ENCODE measurements around the gene GCK. TPM values are rescaled to one million over a fixed set of nuclear protein-coding genes. Genes with fewer than 3 reads are reported as not detected.
A peak's percentile ranks its signal among the peaks of the same experiment; 100 is the strongest.

Gene GCK
- total RNA-seq, 1 experiment from 2014 or later, result 2.8 TPM

DNA sequence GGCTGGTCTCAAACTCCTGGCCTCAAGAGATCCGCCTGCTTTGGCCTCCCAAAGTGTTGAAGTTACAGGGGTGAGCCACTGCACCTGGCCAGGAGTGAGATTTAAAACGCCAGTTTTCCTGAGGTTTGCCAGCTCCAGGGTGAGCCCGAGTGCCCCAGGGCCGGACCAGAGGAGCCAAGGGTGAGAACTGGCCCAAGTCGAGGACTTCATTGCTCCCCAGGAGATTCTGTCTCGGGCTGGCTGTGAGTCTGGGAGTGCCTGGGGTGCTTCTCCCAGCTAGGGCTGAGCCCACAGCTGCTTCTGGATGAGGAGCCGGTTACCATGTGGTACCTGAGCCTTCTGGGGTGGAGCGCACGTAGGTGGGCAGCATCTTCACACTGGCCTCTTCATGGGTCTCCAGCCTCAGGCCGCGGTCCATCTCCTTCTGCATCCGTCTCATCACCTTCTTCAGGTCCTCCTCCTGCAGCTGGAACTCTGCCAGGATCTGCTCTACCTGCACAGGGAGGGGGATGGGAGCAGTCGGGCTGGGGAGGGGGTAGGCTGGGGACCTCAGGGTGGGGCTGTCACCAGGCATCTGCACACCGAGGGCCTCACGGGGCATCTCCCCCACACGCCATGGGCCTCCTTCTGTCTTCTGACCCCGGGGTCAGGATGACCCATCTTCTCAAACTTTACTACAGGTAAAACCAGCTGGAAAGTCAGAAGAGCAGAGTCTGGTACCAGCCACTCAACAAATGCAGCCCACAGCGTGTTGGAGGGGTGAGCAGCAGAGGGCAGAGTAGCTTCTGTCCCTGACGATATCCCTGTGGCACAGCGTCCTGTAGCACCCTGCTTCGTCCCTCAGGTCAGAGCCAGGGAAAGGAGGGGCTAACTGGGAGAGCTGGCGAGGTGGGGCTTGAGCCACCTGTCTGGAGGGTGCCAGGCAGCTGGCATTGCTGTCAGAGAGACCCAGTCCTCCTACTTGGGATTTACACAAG is 36.0 kb downstream of the GCK start:
- H3K36me3 ChIP-seq (replicated peaks; ENCODE audit: control insufficient read depth, insufficient read depth, low read length), result no peaks in the 10 kb centered on the region
- H3K27me3 ChIP-seq (ENCODE audit: control insufficient read depth, insufficient read depth, low read length), result no peaks in the 10 kb centered on the region; the same call in 1 of the 2 replicates
- no peak overlapping the region for H3K4me3 ChIP-seq (ENCODE audit: insufficient read depth, low read depth, low read length)
- DNase-seq, result peak; percentile 60

DNA sequence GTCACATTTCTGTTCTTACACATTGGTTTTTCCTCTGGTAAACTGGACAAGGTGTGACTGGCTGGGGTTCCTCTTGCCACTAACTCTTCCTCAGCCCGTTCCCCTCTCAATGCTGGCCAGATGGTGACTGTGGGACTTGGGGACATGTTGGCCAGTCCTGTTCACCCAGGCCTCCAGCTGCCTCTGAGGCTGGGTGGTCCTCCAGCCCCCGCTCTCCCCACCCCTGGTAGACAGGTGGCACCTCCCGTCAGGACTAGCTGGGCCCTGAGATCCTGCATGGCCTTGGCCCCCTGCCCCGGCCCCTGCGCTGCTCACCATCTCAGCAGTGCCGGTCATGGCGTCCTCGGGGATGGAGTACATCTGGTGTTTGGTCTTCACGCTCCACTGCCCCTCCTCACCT is 37.3 kb downstream of the GCK start:
- peak; percentile 22 for DNase-seq

GRCh38 chr7:44150966-44151941 is 38.0 kb downstream of the GCK start:
- DNase-seq, result peak; percentile 28
- no peaks in the 10 kb centered on the region for H3K36me3 ChIP-seq (replicated peaks; ENCODE audit: control insufficient read depth, insufficient read depth, low read length)
- peaks cover 4% of the 10 kb centered on the region; the same call in 1 of the 2 replicates for H3K27me3 ChIP-seq (ENCODE audit: control insufficient read depth, insufficient read depth, low read length)
- no peak overlapping the region for H3K4me3 ChIP-seq (ENCODE audit: insufficient read depth, low read depth, low read length)

More for the DNA sequence above, 37.3 kb downstream of the GCK start:
- Histone ChIP-seq H3K27me3 (ENCODE audit: control insufficient read depth, insufficient read depth, low read length) (no peaks in the 10 kb centered on the region; the same call in 1 of the 2 replicates), H3K4me3 (ENCODE audit: insufficient read depth, low read depth, low read length) (no peak overlapping the region), H3K36me3 (replicated peaks; ENCODE audit: control insufficient read depth, insufficient read depth, low read length) (no peaks in the 10 kb centered on the region)

DNA sequence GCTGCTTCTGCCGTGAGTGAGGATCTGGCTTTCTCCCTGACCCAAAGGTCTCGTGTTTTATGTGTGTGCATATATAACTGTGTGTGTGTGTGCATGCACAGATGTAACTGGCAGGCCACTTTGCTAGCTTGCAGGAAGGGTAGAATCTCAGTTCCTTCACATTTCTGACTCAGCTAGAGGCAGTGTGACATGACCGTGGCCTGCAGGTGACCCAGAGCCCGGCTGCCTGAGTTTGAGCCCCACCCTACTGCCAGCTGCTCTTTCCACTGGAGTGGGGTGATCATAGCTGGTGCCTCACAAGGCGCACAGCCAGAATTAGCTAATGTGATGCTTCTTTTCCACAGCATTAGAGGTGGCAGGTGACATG is 38.8 kb downstream of the GCK start:
- peaks cover 8% of the 10 kb centered on the region for H3K27me3 ChIP-seq (ENCODE audit: control insufficient read depth, insufficient read depth, low read length)
- H3K4me3 ChIP-seq (ENCODE audit: insufficient read depth, low read depth, low read length), result no peak overlapping the region
- H3K36me3 ChIP-seq (replicated peaks; ENCODE audit: control insufficient read depth, insufficient read depth, low read length), result no peaks in the 10 kb centered on the region
- DNase-seq, result peak; percentile 15

DNA sequence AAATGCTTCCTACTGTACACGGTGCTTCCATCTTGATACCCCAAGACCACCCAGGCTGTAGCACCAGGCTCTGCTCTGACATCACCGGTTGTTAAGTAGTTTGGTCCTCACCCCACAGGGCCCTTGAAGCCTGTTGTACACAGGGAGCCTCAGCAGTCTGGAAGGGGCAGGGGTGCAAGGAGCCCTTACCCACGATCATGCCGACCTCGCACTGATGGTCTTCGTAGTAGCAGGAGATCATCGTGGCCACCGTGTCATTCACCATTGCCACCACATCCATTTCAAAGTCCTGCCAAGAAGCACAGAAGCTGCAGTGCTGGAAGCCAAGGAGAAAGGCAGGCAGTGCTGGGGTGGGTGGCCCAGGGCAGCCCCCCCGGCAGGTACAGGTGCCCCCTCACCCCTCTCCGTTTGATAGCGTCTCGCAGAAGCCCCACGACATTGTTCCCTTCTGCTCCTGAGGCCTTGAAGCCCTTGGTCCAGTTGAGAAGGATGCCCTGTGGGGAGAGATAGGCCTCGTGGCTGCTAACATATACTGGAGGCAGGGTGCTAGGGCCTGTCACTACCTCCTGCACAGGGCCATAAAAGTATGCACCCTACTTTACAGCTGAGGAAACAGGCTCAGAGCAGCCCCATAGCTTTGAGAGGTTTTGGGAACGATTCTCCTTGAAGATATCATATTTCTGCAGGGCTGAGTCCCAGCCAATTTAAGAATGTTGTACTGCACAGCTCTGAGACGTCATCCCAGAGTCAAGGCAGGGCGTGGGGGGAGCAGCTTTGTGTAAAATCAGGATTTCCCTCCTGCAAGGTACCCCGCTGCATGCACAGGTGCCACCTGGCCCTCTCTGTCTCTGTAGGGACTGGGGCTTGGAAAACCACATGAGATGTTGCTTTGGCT is 39.4 kb downstream of the GCK start:
- H3K27me3 ChIP-seq (ENCODE audit: control insufficient read depth, insufficient read depth, low read length), result peaks cover 15% of the 10 kb centered on the region
- H3K36me3 ChIP-seq (replicated peaks; ENCODE audit: control insufficient read depth, insufficient read depth, low read length), result no peaks in the 10 kb centered on the region
- H3K4me3 ChIP-seq (ENCODE audit: insufficient read depth, low read depth, low read length), result no peak overlapping the region
- DNase-seq, result peak; percentile 20

DNA sequence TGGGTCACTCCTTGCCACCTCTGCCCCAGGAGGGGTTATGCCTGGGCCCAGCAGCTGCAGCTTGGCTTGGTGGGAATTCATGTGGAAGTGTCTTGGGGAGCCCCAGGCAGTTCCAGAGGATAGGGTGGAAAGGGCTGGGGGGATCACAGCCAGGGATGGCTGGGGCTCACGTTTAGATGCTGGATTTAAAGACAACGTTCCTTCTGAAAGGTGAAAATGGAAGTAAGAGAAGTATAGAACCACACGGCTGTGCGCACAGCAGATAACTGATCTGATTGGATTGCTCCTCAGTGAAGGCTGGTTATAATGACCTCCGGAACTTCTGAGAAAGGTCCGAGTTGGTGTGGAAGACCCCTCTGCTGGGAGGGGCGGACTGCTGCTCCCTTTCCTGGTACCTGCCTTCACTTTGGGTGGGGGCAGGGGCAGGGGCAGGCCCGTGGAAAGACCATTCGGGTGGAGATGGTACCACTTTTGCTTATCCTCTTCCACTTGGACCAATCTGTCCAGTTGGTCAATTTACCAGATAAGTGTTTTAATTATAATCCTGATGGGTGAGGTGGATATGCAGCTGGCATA is 40.2 kb downstream of the GCK start:
- DNase-seq, result peak; percentile 12
- H3K4me3 ChIP-seq (ENCODE audit: insufficient read depth, low read depth, low read length), result no peak overlapping the region
- H3K27me3 ChIP-seq (ENCODE audit: control insufficient read depth, insufficient read depth, low read length), result peaks cover 21% of the 10 kb centered on the region
- H3K36me3 ChIP-seq (replicated peaks; ENCODE audit: control insufficient read depth, insufficient read depth, low read length), result no peaks in the 10 kb centered on the region

DNA sequence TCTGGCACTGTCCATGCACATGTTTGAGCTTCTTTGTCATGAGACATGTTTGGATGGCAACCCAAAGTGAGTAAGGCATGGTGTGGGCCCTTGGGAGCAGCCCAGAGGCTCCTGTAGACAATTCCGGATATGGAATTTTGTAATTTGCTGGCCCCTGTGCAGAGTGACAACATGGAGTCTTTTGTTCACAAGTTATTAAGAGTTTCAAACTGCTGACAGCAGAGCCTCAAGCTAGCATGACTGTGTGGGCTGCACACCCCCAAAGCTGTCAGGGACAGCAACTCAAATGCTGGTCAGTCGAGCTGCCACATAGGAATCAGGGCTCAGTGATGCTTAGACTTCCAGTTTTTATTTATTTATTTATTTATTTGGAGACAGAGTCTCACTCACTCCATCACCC is 41.1 kb downstream of the GCK start:
- no peaks in the 10 kb centered on the region for H3K36me3 ChIP-seq (replicated peaks; ENCODE audit: control insufficient read depth, insufficient read depth, low read length)
- no peak for DNase-seq
- peaks cover 25% of the 10 kb centered on the region for H3K27me3 ChIP-seq (ENCODE audit: control insufficient read depth, insufficient read depth, low read length)
- H3K4me3 ChIP-seq (ENCODE audit: insufficient read depth, low read depth, low read length), result no peak overlapping the region

DNA sequence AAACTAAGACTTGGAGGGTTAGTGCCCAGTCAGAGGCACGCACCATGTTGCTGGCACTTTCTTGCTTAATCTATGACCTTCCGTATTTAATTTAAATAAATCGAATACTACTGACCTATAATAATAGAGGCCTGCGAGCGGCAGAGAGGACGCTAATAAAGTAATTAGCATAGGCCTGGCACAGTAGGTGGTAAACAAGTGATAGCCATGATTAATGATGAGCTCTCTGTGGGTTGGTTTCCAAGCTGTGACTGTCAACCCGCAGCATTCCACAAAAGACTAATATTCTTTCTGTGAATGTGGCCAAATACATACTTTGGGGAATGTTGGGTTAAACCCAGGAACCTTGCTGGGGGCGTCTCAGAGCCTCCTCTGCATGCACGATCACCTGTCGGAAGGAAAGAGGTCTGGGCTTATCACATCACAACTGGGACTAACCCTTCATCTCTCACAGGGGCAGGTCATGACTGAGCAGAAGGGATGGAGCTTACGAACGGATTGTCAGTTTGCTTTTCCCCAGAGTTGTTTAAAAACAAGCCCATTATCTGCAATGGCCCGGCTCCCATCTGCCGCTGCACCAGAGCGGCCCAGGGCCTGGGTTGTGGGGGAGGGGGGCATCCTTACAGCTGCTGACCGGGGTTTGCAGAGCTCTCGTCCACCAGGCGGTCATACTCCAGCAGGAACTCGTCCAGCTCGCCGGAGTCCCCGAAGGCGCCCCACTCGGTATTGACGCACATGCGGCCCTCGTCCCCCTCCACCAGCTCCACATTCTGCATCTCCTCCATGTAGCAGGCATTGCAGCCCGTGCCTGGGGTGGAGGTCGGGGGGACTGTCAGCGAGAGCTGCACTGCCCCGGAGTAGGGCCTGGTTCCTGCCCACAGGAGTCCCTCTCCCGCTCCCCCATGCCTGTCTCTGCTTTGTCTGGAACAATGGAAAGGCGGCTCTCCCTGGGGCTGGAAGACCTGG is 41.9 kb downstream of the GCK start:
- no peaks in the 10 kb centered on the region for H3K36me3 ChIP-seq (replicated peaks; ENCODE audit: control insufficient read depth, insufficient read depth, low read length)
- peak; percentile 74 for DNase-seq
- H3K4me3 ChIP-seq (ENCODE audit: insufficient read depth, low read depth, low read length), result no peak overlapping the region
- H3K27me3 ChIP-seq (ENCODE audit: control insufficient read depth, insufficient read depth, low read length), result peaks cover 25% of the 10 kb centered on the region

- DNase-seq, result peak; percentile 100
- peaks cover 25% of the 10 kb centered on the region for H3K27me3 ChIP-seq (ENCODE audit: control insufficient read depth, insufficient read depth, low read length)
- H3K36me3 ChIP-seq (replicated peaks; ENCODE audit: control insufficient read depth, insufficient read depth, low read length), result no peaks in the 10 kb centered on the region
- H3K4me3 ChIP-seq (ENCODE audit: insufficient read depth, low read depth, low read length), result peak overlapping the region; percentile 54
These were observed 43.0 kb downstream of the GCK start for GRCh38 chr7:44145969-44146911.

DNA sequence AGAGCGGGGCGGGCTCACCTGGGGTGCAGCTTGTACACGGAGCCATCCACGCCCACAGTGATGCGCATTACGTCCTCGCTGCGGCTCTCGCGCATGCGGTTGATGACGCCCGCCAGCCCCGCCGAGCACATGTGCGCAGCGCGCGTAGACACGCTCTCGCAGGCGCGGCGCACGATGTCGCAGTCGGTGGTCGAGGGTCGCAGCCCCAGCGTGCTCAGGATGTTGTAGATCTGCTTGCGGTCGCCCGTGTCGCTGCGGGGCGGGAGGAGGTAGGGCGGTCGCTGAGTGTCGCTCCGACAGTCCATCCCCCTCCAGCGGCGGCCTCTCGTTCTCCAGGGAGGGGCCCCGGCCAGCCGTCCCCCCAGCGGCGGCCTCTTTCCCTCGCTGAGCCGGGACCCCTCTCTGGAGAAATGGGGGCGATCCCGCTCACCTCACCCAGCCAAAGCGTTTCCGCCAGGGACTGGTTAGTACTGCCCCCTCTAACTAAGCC is 43.7 kb downstream of the GCK start:
- Histone ChIP-seq H3K36me3 (replicated peaks; ENCODE audit: control insufficient read depth, insufficient read depth, low read length) (no peaks in the 10 kb centered on the region), H3K27me3 (ENCODE audit: control insufficient read depth, insufficient read depth, low read length) (peaks cover 25% of the 10 kb centered on the region), H3K4me3 (ENCODE audit: insufficient read depth, low read depth, low read length) (peak overlapping the region; percentile 54)
- no peak for DNase-seq

DNA sequence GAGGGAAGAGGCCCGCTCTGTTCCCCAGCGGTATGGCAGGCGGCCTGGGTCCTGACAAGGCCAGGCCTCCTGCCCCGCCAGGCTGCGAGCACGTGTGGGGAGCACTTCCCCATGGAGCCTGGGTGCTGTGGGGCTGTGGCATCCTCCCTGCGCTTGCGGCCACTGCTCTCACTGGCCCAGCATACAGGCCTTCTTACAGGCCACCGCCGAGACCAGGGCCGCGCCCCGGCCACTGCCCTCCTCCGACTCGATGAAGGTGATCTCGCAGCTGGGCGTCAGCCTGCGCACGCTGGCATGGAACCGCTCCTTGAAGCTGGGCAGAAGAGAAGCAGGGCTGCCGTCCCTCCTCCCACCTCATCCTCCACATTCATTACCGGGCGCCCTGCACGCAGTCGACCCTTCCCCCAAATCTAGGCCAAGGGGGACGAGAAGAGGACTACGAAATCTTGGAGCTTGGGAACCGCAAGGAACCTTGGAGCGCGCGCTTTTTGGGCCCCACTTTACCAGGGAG is 44.2 kb downstream of the GCK start:
- Histone ChIP-seq H3K4me3 (ENCODE audit: insufficient read depth, low read depth, low read length) (peak overlapping the region; percentile 54), H3K36me3 (replicated peaks; ENCODE audit: control insufficient read depth, insufficient read depth, low read length) (no peaks in the 10 kb centered on the region), H3K27me3 (ENCODE audit: control insufficient read depth, insufficient read depth, low read length) (peaks cover 25% of the 10 kb centered on the region)
- DNase-seq, result peak; percentile 81

Measured in H7 (cell line).